Measurements from ENCODE around the gene METTL13.

DNA sequence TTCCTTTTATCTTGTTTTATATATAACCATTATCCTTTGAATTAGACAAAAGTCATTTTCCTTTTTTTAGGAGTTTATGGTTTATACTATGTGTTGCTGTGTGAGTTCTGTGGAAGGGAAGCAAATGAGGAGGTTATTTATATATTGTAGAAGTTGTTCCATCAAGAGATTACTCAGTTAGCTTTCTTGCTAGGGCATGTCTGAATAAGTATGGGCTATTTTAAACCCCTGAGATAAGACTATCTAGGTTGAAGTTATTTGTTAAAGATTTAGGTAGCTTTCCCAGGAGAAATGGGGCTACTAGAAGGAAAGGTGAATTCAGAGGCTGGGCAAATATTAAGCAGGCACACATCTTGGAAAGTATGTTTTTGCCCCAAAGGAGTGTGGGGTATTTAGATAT lies 23.4 kb upstream of the METTL13 start:
- TF ChIP-seq, protein P1, sequence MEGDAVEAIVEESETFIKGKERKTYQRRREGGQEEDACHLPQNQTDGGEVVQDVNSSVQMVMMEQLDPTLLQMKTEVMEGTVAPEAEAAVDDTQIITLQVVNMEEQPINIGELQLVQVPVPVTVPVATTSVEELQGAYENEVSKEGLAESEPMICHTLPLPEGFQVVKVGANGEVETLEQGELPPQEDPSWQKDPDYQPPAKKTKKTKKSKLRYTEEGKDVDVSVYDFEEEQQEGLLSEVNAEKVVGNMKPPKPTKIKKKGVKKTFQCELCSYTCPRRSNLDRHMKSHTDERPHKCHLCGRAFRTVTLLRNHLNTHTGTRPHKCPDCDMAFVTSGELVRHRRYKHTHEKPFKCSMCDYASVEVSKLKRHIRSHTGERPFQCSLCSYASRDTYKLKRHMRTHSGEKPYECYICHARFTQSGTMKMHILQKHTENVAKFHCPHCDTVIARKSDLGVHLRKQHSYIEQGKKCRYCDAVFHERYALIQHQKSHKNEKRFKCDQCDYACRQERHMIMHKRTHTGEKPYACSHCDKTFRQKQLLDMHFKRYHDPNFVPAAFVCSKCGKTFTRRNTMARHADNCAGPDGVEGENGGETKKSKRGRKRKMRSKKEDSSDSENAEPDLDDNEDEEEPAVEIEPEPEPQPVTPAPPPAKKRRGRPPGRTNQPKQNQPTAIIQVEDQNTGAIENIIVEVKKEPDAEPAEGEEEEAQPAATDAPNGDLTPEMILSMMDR (conservative IDR thresholded peaks at IDR 0.05 in 1 of 2, IDR thresholded peaks at IDR 0.05 in 1 of 2; ENCODE audit: low read depth in 1 of 2, low read length in 2 of 2) = no peak
- no peak for TF ChIP-seq EZH2 (IDR thresholded peaks at IDR 0.05; ENCODE audit: low read length, missing control alignments)
